Upper lobe of right lung (tissue), 1 donor: ENCODE measurements around the gene ZNF84. TPM values are rescaled to one million over a fixed set of nuclear protein-coding genes. Genes with fewer than 3 reads are reported as not detected.
A peak's percentile ranks its signal among the peaks of the same experiment; 100 is the strongest.

ENCODE experiments used
- ATAC-seq: fragments of 200-7000 bp; cut with Tn5 transposase; one replicate; pipeline ENCODE4 v1.9.1; 2020; ENCODE audit warnings: mild to moderate bottlenecking, moderate library complexity
- DNase-seq: peaks from one replicate; pipeline ENCODE4 v3.0.0-alpha.2; 2020
- H3K27ac ChIP-seq: fragments of 200-600 bp; one replicate; pipeline ENCODE4 v1.8.0; 2022
- H3K27me3 ChIP-seq: fragments of 200-600 bp; one replicate; pipeline ENCODE4 v1.8.0; 2022; ENCODE audit warnings: mild to moderate bottlenecking
- H3K36me3 ChIP-seq: fragments of 200-600 bp; one replicate; pipeline ENCODE4 v1.8.0; 2022
- H3K4me1 ChIP-seq: fragments of 200-600 bp; one replicate; pipeline ENCODE4 v1.8.0; 2022
- H3K4me3 ChIP-seq: fragments of 200-600 bp; one replicate; pipeline ENCODE4 v1.8.0; 2022; ENCODE audit warnings: mild to moderate bottlenecking
- H3K9me3 ChIP-seq: fragments of 200-600 bp; one replicate; pipeline ENCODE4 v1.8.0; 2022
- CTCF ChIP-seq: fragments of 200-600 bp; IDR thresholded peaks from one replicate; pipeline ENCODE4 v1.8.0; 2022; ENCODE audit warnings: antibody characterized with exemption
- intact Hi-C: fragments of 100-400 bp; cut with DNase I; formaldehyde crosslinking; loops from one replicate; pipeline ENCODE4 v1.11.0; 2022
- total RNA-seq: library from RNA; stranded (reverse); fragmentation: NEBNext Ultra II Directional; extraction: Animal tissue kit (Norgen Biotek cat#: 25700); gene quantifications from one replicate; pipeline ENCODE4 v1.2.1, GENCODE V29; 2021
- donor health status: DM: no; HTN: yes; CAD: no; lungs with severe emphysema.

ZNF84 gene
- total RNA-seq, 1 donor from 2014 or later, result 24.1 TPM

- Histone ChIP-seq H3K36me3 (peaks cover 19% of the 10 kb centered on the region), H3K27ac (peak overlapping the region; percentile 94), H3K4me1 (no peaks in the 10 kb centered on the region), H3K4me3 (peak overlapping the region; percentile 87), H3K9me3 (peaks cover 47% of the 10 kb centered on the region), H3K27me3 (no peaks in the 10 kb centered on the region)
- no peak for TF ChIP-seq CTCF
- ATAC-seq (no peak), DNase-seq (no peak)
- intact Hi-C loops, result no loop called here
These were observed 905 bp downstream of the ZNF84 start for GRCh38 chr12:133038118-133038709.

GRCh38 chr12:133046698-133047097, 9.4 kb downstream of the ZNF84 start:
- intact Hi-C loops, result no loop called here
- Histone ChIP-seq H3K4me1 (no peaks in the 10 kb centered on the region), H3K27ac (no peak overlapping the region), H3K4me3 (no peak overlapping the region), H3K27me3 (no peaks in the 10 kb centered on the region), H3K36me3 (peaks cover 63% of the 10 kb centered on the region), H3K9me3 (peaks cover 95% of the 10 kb centered on the region)
- ATAC-seq (no peak), DNase-seq (no peak)
- TF ChIP-seq CTCF, result no peak

GRCh38 chr12:133057446-133057845, 20.1 kb downstream of the ZNF84 start:
- H3K9me3 ChIP-seq, result peaks cover 99% of the 10 kb centered on the region
- DNase-seq (no peak), ATAC-seq (no peak)
- intact Hi-C loops, result no loop called here
- H3K27ac ChIP-seq, result no peak overlapping the region
- no peak overlapping the region for H3K4me3 ChIP-seq
- H3K36me3 ChIP-seq, result peaks cover 11% of the 10 kb centered on the region
- no peak for TF ChIP-seq CTCF
- H3K4me1 ChIP-seq, result no peaks in the 10 kb centered on the region
- no peaks in the 10 kb centered on the region for H3K27me3 ChIP-seq

GRCh38 chr12:133058203-133059113, 21.1 kb downstream of the ZNF84 start:
- no peak for TF ChIP-seq CTCF
- peaks cover 99% of the 10 kb centered on the region for H3K9me3 ChIP-seq
- intact Hi-C loops, result no loop called here
- DNase-seq, result no peak
- no peaks in the 10 kb centered on the region for H3K27me3 ChIP-seq
- ATAC-seq, result no peak
- no peak overlapping the region for H3K27ac ChIP-seq
- no peak overlapping the region for H3K4me3 ChIP-seq
- peaks cover 2% of the 10 kb centered on the region for H3K36me3 ChIP-seq
- H3K4me1 ChIP-seq, result no peaks in the 10 kb centered on the region

GRCh38 chr12:133061954-133062353, 24.6 kb downstream of the ZNF84 start:
- Histone ChIP-seq H3K36me3 (no peaks in the 10 kb centered on the region), H3K27me3 (no peaks in the 10 kb centered on the region), H3K4me3 (no peak overlapping the region), H3K27ac (no peak overlapping the region), H3K4me1 (no peaks in the 10 kb centered on the region), H3K9me3 (peaks cover 96% of the 10 kb centered on the region)
- intact Hi-C loops, result no loop called here
- no peak for TF ChIP-seq CTCF
- DNase-seq, result no peak
- ATAC-seq, result no peak
